ENCODE data around the gene CSGALNACT2. TPM values are rescaled to one million over a fixed set of nuclear protein-coding genes. Genes with fewer than 3 reads are reported as not detected.

Gene CSGALNACT2
- total and polyA plus RNA-seq, 2 donors (not counting 1 experiment from before 2014, with no cell fraction given) = 10.9 to 24.0 TPM

DNA sequence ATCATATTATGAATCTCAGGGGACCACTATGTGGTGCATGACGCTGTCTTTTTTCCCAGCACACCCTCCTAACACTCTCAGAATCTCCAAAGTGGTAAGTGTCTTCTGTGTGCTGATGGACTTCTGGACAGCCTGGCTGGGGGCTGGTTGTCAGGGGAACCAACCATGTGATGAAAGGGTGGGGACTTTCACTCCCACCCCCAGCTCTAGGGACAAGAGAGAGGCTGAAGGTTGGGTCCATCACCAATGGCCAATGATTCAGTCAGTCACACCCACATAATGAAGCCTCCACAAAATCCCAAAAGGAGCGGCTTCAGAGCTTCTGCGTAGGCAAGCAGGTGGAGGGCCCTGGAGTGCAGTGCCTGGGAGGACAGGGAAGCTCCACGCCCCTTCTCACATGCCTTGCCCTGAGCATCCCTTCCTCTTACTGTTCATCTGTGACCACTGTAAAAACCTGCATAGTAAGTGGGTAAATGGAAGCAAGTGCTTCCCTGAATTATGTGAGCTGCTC is 84.0 kb downstream of the CSGALNACT2 start:
- POLR2A ChIA-PET = no interaction called here
- Histone ChIP-seq H3K27ac (ENCODE audit: low read length in 2 of 2) (no peak overlapping the region), H3K27me3 (replicated peaks in 1 of 4; ENCODE audit: control extremely low read depth in 1 of 4, control insufficient read depth in 3 of 4, insufficient read depth in 4 of 4, low read length in 3 of 4) (peaks cover 0 to 10% (median 2%) of the 10 kb centered on the region in 4 experiments), H3K9me3 (ENCODE audit: control extremely low read depth in 1 of 3, control insufficient read depth in 2 of 3, insufficient read depth in 1 of 3, low read length in 2 of 3) (no peaks in the 10 kb centered on the region), H3K4me1 (ENCODE audit: control insufficient read depth in 2 of 2, insufficient read depth in 2 of 2, low read length in 2 of 2) (peaks cover 0 to 6% of the 10 kb centered on the region in 2 donors), H3K4me2 (replicated peaks; ENCODE audit: low read depth, low read length, poor library complexity, severe bottlenecking) (no peak overlapping the region), H3K36me3 (replicated peaks in 1 of 2; ENCODE audit: control extremely low read depth in 1 of 2, control insufficient read depth in 1 of 2, extremely low read depth in 1 of 2, insufficient read depth in 2 of 2, low read length in 1 of 2) (no peaks in the 10 kb centered on the region), H3K4me3 (ENCODE audit: control extremely low read depth in 1 of 5, extremely low read depth in 1 of 5, insufficient read depth in 1 of 5, low read depth in 2 of 5, low read length in 4 of 5) (no peak overlapping the region), H4K20me1 (ENCODE audit: control insufficient read depth, insufficient read depth, low read length, poor library complexity, severe bottlenecking) (no peaks in the 10 kb centered on the region), H3K79me2 (ENCODE audit: control insufficient read depth, insufficient read depth, low read length) (no peaks in the 10 kb centered on the region), H3K9ac (ENCODE audit: low read length) (no peak overlapping the region), H2AFZ (ENCODE audit: insufficient read depth, low read depth, low read length, poor library complexity, severe bottlenecking) (no peak overlapping the region)
- Mint-ChIP-seq H3K4me1 (peaks cover 10% of the 10 kb centered on the region), H3K4me3 (no peak overlapping the region), H3K9me3 (ENCODE audit: insufficient read depth) (no peaks in the 10 kb centered on the region), H3K27me3 (peaks cover 28% of the 10 kb centered on the region), H3K27ac (no peak overlapping the region)
- DNase-seq = no peak
- intact Hi-C loops (cut with micrococcal nuclease) = no loop called here
- ATAC-seq (ENCODE audit: low read depth) = no peak
- CTCF ChIA-PET = no interaction called here
- TF ChIP-seq, protein P1, sequence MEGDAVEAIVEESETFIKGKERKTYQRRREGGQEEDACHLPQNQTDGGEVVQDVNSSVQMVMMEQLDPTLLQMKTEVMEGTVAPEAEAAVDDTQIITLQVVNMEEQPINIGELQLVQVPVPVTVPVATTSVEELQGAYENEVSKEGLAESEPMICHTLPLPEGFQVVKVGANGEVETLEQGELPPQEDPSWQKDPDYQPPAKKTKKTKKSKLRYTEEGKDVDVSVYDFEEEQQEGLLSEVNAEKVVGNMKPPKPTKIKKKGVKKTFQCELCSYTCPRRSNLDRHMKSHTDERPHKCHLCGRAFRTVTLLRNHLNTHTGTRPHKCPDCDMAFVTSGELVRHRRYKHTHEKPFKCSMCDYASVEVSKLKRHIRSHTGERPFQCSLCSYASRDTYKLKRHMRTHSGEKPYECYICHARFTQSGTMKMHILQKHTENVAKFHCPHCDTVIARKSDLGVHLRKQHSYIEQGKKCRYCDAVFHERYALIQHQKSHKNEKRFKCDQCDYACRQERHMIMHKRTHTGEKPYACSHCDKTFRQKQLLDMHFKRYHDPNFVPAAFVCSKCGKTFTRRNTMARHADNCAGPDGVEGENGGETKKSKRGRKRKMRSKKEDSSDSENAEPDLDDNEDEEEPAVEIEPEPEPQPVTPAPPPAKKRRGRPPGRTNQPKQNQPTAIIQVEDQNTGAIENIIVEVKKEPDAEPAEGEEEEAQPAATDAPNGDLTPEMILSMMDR (IDR thresholded peaks at IDR 0.05) = no peak
- TF ChIP-seq EZH2 (IDR thresholded peaks at IDR 0.05; ENCODE audit: borderline replicate concordance, insufficient read depth, low read depth, low read length, poor library complexity, severe bottlenecking) = no peak
- WGBS (ENCODE audit: insufficient coverage) = 87% methylated on average over 3 of the region's 4 CpGs

GRCh38 chr10:43223056-43223455 is 84.8 kb downstream of the CSGALNACT2 start:
- Histone ChIP-seq H4K20me1 (ENCODE audit: control insufficient read depth, insufficient read depth, low read length, poor library complexity, severe bottlenecking) (no peaks in the 10 kb centered on the region), H3K27ac (ENCODE audit: low read length in 2 of 2) (no peak overlapping the region), H3K79me2 (ENCODE audit: control insufficient read depth, insufficient read depth, low read length) (no peaks in the 10 kb centered on the region), H3K27me3 (replicated peaks in 1 of 4; ENCODE audit: control extremely low read depth in 1 of 4, control insufficient read depth in 3 of 4, insufficient read depth in 4 of 4, low read length in 3 of 4) (peaks cover 0 to 16% (median 3%) of the 10 kb centered on the region in 4 experiments), H3K4me3 (ENCODE audit: control extremely low read depth in 1 of 5, extremely low read depth in 1 of 5, insufficient read depth in 1 of 5, low read depth in 2 of 5, low read length in 4 of 5) (no peak overlapping the region), H3K4me1 (ENCODE audit: control insufficient read depth in 2 of 2, insufficient read depth in 2 of 2, low read length in 2 of 2) (peaks cover 0 to 6% of the 10 kb centered on the region in 2 donors), H3K9me3 (ENCODE audit: control extremely low read depth in 1 of 3, control insufficient read depth in 2 of 3, insufficient read depth in 1 of 3, low read length in 2 of 3) (no peaks in the 10 kb centered on the region), H3K36me3 (replicated peaks in 1 of 2; ENCODE audit: control extremely low read depth in 1 of 2, control insufficient read depth in 1 of 2, extremely low read depth in 1 of 2, insufficient read depth in 2 of 2, low read length in 1 of 2) (no peaks in the 10 kb centered on the region), H2AFZ (ENCODE audit: insufficient read depth, low read depth, low read length, poor library complexity, severe bottlenecking) (no peak overlapping the region), H3K9ac (ENCODE audit: low read length) (no peak overlapping the region), H3K4me2 (replicated peaks; ENCODE audit: low read depth, low read length, poor library complexity, severe bottlenecking) (no peak overlapping the region)
- no peak overlapping the region for H3K27ac Mint-ChIP-seq
- peaks cover 28% of the 10 kb centered on the region for H3K27me3 Mint-ChIP-seq
- no peak overlapping the region for H3K4me3 Mint-ChIP-seq
- CTCF ChIA-PET = interaction anchor here (1.6 kb wide), 1 partner anchor 70 kb away, joined by 3 read pairs; no protein-coding TSS in a partner anchor
- POLR2A ChIA-PET = no interaction called here
- WGBS (ENCODE audit: insufficient coverage) = no CpG with 5 or more reads among the region's 1 CpG
- DNase-seq (no peak), ATAC-seq (ENCODE audit: low read depth) (no peak)
- intact Hi-C loops (cut with micrococcal nuclease) = no loop called here
- peaks cover 10% of the 10 kb centered on the region for H3K4me1 Mint-ChIP-seq
- no peak for TF ChIP-seq EZH2 (IDR thresholded peaks at IDR 0.05; ENCODE audit: borderline replicate concordance, insufficient read depth, low read depth, low read length, poor library complexity, severe bottlenecking)
- TF ChIP-seq, protein P1 (IDR thresholded peaks at IDR 0.05) = no peak
- H3K9me3 Mint-ChIP-seq (ENCODE audit: insufficient read depth) = no peaks in the 10 kb centered on the region

Data from B cell (primary cell).